Stimulated activated CD4-positive, alpha-beta T cell treated with anti-CD3 and anti-CD28 coated beads, Interleukin-4, amount 100 ng/mL, for 24 hours (primary cell): Measurements from ENCODE around the gene PKP3.
A peak's percentile ranks its signal among the peaks of the same experiment; 100 is the strongest.

Experiments
- DNase-seq: peaks from one replicate; pipeline ENCODE4 v3.0.0-alpha.2; 2020

The PKP3 gene

DNA sequence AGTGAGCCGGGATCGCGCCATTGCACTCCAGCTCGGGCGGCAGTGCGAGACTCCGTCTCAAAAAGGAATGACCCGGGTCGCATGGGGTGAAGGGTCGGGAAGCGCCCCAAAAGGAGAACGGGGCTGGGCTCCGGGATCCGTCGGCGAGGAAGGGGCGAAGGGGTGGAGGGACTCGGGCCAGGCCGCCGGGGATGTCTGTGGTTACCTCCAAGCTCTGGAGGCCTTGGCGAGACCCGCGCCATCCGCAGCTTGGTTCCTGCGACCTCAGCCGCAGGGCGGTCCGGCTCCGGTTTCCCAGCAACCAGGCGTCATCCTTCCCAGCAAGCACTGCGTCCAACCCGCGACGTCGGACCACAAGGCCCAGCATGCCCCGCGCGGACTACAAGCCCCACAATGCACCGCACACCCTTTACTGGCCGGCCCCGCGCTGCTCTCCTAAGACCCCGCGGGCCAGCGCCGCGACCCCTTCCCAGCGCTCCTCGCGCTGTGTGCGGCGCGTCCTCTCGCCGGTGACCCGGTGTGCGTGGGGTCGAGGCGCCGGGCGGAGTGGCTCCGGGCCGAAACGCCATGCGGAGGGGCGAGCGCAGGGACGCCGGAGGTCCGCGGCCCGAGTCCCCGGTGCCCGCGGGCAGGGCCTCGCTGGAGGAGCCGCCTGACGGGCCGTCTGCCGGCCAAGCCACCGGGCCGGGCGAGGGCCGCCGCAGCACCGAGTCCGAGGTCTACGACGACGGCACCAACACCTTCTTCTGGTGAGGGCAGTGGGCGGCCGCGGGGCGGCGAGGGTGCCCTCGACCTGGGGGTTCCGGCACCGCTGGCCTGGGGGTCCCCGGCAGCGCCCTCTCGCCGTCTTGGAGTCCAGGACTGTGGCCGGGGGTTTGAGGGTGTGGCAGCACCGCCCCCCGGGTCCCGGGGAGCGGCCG lies 56.1 kb downstream of the PKP3 start, which contains the start of gene PTDSS2:
Gene PTDSS2, plus strand, starts transcription at position 391 of the 920 bp plus-strand sequence. Its CDS starts 177 bp downstream, at position 568.
- DNase-seq, result peak; percentile 95

DNA sequence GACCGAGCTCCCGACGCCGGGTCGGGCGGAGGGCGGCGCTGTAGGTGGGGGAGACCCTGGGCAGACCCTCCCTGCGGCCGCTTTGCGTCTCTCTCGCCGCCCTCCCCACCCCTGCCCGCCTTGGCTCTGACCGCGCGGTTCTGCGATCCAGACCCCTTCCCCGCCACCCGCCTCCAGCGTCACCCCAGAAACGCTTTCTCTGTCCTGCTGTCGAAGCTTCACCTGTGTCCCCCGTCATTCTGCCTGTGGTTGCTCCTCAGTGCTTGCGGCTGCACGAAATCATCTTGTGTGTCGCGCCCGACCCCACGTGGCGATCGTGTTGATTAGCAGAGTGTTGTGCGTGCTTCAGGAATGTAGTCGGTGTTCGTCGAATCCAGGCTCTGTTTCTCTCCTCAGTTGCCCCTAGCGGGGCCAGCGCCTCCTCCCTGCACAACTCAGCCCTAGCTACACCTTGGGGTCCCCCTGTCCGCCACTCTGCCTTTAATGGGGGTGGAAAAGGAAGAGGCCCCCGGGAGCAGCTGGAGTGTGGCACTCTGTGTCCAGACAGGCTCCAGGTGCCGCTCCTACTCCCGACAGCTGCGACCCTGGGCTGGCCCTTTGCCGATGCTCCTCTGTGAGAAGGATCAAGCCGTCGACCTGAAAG lies 56.9 kb downstream of the PKP3 start:
- peak; percentile 78 for DNase-seq

DNA sequence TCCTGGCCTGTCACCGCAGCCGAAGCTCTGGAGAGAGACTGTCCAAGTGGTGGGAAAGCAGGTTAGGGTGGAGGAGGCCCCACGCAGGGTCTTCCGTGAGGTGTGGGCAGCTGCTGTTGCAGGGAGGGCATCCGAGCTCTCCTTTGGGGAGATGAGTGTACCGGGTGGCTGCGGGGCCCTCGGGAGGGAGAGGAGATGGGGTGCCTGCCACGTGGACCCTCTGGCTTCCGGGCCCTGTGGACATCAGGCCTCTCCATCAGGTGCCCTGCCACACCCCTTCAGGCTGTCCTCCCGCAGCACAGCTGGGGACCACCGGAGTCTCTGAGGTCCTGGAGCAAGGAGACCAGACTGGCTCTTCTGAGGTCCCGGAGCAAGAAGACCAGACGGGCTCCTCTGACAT lies 57.7 kb downstream of the PKP3 start:
- no peak for DNase-seq

DNA sequence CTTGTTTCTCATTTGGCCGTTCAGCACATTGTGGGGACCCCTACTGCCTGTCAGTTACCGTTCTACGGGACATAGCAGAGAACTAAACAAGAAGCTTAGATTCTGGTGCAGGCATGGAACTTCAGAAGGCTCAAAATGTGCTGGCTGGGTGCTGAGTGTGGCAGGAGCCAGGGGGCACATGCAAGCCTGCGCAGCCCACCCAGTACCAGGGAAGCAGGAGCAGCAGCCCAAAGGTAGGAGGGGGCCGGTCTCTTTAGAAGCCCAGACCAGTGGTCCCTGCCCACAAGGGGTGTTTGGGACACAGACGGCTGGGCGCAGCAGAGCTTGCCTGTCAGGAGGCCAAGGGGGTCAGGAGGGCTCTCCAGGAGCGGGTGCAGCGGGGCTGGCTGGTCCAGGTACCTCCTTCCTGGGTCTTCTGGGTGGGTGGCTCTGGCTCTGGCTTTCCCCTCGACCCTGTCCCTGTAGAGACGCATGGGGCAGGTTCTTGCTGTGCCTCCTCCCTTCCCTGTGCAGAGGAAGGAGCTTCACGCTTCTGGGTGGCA lies 58.3 kb downstream of the PKP3 start:
- no peak for DNase-seq

DNA sequence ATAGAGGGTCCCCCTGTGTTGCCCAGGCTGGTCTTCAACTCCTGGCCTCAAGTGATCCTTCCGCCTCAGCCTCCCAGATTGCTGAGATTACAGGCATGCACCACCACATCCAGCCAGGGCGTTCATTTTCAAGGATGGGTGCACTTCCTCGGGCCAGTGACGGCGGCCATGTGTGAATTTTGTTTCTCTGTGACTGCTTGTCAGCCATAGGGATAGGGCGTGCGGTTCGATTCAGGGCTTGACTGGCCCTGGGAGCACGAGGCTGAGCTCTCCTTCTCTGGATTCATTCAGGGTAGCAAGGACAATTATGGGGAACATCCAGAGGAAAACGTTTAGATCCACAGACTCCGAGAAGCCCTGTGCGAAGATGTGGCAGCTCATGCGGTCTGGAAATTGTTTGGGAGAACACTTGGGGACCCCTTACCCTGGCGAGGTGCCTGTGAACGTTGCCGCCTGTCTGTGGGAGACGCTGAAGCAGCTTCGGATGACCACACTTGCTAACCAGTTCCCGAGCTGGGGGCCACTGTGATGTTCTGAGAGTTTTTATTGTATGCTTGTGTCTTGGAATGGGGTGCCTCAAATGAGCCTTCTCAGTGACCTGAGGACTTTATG lies 59.0 kb downstream of the PKP3 start:
- DNase-seq, result no peak

DNA sequence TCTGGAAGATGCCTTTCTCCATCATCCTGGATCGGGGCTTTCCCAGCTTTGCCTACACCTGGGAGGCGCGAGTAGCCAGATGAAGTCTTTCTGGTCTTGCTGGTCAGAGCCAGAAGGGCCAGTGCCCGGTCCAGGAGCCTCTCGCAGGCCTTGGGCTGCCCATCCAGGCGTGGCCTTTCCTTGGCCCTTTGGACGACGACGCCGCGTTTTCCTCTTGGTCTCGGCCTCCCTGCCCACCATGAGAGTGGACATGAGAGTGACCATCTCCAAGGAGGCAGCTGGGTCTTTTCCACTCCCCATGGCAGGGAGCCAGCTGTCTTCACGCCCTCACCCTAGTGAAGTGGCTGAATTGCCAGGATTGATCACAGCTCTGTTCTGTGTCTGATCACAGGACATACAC lies 59.6 kb downstream of the PKP3 start:
- no peak for DNase-seq

DNA sequence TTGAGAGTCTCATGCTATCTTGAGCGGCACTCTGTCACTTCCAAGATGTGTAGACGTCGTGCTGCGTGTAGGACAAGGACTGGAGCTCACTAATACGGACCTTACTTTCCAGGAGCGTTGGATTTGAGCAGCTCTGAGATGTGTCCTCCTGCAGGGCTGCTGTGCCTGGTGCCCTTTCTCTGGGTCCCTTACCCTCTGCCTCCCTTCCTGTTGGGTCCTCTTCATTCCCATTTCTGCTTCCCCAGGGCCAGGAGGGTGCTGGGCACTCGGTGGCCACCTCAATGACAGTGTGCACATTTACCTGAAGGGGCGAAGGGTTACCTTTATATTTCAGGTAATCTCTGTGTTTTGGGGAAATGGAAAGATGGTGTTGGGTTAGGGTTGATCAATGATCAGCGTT lies 60.0 kb downstream of the PKP3 start:
- DNase-seq, result no peak
